NB4 (cell line): ENCODE measurements around the gene CIITA.

Experiments used
- CTCF ChIP-seq: IDR thresholded peaks from one replicate; pipeline ENCODE4 v1.5.1; 2012; ENCODE audit warnings: low read depth, low read length
- POLR2A ChIP-seq: IDR thresholded peaks from 2 replicates; pipeline ENCODE4 v1.6.1; 2011; ENCODE audit warnings: mild to moderate bottlenecking; ENCODE audit not compliant: insufficient read length; ENCODE audit errors: extremely low read depth

- TF ChIP-seq POLR2A (no peak), CTCF (no peak)
Measured at GRCh38 chr16:10828851-10829366, 48.1 kb upstream of the CIITA start.
